ENCODE results near the gene KCNMA1.

KCNMA1 gene

DNA sequence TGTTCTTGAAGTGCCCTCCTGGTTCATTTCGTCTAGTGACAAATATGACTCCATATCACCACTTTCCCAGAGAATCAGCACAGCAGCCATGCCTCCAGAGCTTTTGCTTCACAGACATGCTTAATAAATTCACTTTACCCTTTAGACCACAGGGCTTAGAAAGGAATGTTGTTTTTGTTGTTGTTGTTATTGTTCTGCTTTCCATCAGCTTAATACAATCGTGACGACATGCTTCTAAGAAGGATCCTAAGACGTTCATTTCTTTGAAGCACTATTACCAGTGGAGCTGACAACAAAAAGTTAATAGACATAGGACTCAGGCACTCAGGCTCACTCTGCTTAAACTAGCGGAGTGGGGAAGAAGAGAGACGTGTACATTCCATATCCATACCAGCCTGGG is 418.6 kb downstream of the KCNMA1 start:
- DNase-seq (ENCODE audit: low read depth, low spot score): no peak

DNA sequence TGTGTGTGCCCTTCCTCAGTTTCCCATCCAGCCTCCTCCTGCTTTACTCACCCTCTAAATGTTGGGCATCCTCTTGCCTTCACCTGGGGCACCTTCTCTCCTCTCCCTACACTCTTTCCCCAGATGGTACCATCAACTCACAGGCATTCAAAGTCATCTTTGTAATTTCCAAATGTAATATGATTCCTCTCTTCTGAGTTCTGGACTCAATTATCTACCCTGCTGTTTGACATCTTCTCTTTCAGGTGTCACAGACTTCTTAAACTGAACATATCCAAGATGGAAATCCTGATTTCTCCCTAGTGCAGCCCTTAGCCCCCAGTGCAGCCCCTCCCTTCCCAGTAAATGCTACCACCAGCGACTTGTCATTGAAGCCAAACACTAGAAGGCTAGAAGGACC is 422.8 kb downstream of the KCNMA1 start:
- DNase-seq (ENCODE audit: low read depth, low spot score): no peak

DNA sequence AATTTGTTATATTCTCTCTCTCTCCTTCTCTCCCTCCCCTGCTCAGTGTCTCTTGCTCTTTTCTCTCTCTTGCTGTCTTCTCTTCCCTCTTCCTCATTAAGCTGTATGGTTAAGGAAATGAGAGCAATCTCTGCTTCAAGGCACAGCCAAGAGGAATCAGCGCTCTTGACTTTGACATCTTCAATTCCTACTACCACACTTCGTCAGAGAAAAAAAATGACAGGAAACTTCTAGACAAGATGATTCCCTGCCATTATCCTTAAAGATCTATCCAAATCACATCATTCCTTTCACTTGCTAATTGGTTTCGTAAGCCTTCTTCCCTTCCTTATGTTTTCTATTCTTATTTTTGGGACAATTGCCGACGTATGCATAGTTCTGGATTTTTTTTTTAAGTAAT is 425.0 kb downstream of the KCNMA1 start:
- DNase-seq (ENCODE audit: low read depth, low spot score): no peak

DNA sequence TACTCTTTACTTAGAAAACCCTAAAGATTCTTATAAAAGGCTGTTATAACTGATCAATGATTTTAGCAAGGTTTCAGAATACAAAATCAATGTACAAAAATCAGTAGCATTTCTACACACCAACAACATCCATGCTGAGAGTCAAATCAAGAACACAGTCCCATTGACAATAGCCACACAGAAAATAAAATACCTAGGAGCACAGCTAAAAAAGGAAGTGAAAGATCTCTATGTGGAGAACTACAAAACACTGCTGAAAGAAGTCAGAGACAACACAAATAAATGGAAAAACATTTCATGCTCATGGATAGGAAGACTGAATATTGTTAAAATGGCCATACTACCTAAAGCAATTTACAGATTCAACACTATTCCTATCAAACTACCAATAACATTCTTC is 427.0 kb downstream of the KCNMA1 start:
- no peak for DNase-seq (ENCODE audit: low read depth, low spot score)

DNA sequence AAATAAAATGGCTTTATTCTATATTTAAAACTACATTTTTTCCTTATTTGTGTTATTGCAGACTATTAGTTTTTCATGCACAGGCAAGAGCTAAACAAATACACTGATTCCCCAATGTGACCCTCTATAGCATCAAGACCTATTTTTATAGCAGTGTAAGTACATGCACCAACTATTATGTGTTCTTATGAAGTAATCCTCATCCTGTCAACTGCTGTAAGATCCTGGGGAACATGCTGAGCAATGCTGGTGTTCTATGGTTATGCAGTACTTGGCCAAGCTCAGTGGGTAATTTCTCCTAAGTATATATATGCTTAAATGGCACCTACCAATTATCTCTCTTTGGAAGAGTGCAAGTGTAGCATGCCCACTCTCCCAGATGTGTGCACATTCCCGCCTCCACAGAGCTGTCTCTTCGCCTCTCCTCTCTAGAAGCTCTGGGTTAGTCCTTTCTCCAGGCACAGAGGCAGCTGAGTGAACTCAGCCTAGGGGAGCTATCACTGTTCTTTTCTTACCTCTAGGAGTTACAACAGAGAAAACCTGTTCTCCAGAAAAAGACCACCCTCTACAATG is 428.8 kb downstream of the KCNMA1 start:
- no peak for DNase-seq (ENCODE audit: low read depth, low spot score)

DNA sequence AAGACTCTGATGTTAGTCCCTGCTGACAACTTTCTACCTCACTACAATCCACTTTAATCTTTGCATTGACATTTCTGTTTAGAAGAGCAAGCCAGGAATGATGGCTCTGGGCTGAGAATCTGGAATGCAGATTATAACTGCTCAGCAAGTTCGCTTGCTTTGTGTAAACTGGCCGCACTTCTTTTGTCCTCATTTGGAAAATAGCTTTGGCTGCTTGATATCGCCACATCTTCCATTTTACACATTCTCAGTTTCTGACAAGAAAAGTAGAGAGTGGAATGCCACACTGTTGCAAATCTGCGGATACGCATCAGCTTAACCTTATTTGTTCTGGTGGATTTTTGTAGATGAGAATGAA is 429.8 kb downstream of the KCNMA1 start:
- no peak for DNase-seq (ENCODE audit: low read depth, low spot score)

DNA sequence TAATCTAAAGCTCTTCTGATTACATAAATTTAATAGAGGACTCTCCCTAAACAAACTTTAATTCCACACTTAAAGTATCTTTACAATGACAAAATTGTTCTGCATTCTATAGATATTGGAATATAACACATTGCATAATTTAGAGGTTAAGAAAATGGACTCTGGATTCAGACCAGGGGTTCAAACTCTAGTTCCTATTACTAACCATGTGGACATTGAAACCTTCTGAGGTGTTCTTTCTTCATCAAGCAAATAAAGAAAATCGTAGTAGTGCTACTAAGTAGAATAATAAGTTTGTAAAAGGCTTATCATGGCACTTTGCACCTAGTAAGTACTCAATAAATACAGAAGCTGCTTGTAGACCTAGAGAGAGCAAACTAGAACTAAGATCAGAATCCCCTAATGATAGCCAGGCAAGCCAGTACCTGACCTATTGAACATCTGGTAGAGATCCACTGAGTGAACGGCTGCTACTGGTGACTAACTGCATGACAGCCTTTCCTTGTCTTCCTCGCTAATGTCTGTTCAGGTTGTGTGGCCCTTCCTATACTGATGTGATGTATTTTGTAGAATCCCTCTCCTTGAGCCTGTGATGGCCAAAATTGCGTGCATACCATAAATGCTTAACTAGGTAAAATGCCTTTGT is 430.3 kb downstream of the KCNMA1 start:
- DNase-seq (ENCODE audit: low read depth, low spot score): no peak

DNA sequence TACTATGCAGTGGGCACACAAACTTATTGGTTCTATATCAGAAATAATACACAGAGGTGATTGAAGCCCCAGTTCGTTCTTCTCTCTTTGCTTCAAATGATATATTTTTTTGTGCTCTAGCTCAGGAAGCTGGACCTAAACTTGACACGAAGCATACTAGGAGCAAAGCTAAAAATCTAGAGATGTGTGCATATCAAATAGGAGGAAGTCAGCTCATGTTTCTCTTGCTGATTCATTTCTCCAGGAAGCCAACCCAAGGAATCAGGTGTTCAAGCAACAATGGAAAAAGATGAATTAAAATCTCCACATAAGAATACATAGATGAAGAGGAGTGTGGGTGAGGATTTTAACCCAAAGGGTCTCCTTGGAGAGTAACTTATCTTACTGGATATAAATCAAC is 432.5 kb downstream of the KCNMA1 start:
- no peak for DNase-seq (ENCODE audit: low read depth, low spot score)

DNA sequence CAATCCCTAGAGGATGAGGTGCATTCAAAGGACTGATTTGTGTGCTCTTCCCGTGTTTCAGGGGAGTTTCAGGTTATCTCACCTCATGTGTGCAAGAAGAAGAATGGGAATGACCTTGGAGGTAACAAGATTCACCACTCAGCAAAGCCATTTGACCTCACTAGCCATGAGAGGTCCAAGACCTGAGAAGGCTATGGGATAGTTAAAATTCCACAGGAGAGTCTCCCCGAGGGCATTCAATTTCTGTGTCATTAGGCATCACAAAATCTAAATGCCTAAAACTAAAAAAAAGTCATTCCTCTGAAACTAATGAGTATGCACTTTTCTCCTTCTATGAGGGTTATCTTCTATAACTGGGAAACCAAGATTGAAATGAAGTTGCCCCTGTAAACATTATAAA is 433.4 kb downstream of the KCNMA1 start:
- DNase-seq (ENCODE audit: low read depth, low spot score): no peak

DNA sequence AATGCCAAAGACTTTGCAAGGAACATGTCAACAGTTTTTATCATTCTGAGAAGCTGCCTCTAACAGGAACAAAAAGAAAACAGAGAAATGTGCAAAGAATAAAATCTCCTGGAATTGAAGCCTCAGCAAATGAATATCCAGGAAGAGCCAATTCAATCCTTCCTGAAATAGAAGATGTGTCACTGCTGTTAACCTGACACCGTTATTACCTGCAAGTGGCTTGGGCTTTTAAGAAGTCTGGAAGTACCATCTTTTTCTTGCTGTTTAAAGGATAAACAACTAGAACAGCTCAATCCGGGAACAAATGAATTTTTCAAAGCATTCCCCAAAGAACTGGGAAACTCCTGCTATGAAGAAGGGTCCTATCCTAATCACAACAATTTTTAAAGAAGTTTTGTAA is 434.8 kb downstream of the KCNMA1 start:
- no peak for DNase-seq (ENCODE audit: low read depth, low spot score)

DNA sequence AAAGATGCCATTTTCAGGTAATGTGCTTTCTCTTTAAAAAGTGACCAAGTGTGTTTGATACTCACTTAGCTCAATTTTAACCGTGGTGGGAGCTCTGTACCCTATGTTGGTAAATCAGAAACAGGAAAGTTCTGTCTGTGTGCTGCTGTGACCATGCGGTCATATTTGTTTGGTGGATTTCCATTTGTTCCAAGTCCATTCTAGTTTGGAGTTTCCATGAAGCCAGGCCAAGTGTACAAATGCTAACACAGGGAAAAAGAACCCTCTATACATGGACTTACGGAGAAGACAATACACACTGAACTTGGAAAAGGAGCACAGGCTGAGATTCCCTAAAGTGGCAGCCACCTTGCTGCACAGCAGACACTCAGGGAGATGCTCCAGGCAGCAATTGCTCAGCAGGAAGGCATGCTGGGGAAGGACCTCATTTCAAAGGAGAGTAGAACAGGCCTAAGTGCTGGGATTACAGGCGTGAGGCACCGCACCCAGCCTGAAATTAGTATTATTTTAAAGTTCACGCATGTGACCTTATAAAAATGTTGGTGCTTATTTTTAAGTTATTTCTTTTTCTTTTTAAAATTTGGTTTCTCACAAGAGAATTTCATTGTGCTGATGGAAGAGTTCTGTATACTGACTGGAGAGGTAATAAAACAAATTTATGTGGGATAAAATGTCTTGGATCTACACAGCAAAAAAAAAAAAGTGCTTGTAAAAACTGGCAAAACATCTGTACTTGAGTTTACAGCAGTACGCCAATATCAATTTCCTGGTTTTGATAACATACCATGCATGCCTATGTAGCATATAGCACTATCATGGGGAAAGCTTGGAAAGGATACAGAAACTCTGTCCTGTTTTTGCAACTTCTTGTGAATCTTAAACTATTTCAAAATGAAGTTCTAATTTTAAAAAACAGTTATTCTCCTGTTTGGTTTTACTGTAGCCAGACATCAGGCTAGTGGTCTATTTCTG is 436.2 kb downstream of the KCNMA1 start:
- peak; percentile 27 for DNase-seq (ENCODE audit: low read depth, low spot score)

DNA sequence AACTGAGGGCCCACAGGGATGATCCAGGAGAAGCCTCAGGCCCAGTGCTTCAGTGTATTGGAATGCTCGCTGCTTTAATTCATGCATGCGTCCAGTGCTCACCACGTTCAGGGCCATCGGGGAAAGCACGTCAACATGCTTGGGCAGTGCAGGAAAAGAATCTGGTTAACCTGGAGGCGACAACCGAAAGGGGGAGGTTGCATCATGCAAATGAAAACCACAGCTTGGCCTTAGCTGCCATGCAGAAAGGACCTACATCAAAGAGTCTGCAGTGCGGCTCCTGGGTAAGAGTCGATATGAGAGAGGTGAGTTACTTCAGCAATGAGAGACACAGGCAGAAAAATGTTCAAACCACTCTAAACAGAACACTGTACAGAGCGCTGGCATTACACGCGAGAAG is 440.1 kb downstream of the KCNMA1 start:
- DNase-seq (ENCODE audit: low read depth, low spot score): peak; percentile 44

DNA sequence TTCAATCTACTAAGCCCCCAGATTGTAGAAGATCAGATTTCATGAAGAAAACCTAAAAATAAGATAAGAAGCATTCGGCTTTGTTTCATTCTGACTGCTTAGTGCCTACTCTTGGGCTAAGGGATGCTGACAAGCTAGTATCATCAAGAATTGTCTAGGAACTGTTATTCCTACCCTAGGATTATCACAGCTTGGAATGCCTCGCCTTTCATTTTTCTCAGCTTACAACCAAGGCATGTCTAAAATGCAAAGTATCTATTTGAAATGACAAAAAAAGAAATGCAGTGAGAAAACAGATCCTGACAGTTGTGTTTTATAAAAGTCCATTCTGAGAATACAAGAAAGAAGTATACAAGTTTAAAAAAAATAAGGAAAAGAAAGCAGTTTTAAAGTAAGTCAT is 441.0 kb downstream of the KCNMA1 start:
- no peak for DNase-seq (ENCODE audit: low read depth, low spot score)

DNA sequence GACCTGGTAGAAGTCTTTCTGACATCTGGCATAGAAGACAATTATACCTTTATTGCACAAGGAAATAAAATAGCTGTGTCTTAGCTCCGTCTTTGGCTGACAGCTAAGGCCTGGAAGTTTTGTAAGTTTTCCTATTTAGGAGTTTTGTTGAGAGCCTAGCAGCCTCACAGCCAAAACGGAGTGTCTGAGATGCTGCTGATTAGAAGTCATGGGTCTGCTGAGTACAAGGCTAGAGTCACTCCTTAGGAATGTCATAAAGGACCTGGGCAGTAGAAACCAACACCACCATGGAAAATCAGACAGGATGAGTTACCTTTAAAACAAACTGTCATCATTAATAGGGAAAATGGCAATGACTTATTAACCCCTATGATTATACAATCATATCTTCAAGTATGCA is 442.5 kb downstream of the KCNMA1 start:
- DNase-seq (ENCODE audit: low read depth, low spot score): peak; percentile 46

DNA sequence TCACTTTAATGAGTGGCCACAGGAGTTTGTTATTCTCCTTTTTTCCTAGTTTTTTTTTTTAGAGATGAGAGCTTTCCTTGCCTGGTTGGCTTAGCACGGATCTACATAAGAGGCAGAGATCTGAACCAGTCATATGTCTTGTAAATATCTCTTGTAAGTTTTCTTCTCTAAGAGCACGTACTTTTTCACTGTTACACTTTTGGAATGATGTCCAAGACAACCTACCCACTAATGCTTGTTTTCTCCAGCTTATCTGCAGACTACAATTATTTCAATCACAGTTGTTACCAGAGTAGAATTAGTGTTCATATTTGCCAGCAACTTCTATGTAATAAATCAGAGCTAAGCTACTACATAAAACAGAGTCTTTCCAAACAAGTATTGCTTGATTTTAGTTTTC is 444.6 kb downstream of the KCNMA1 start:
- DNase-seq (ENCODE audit: low read depth, low spot score): no peak

DNA sequence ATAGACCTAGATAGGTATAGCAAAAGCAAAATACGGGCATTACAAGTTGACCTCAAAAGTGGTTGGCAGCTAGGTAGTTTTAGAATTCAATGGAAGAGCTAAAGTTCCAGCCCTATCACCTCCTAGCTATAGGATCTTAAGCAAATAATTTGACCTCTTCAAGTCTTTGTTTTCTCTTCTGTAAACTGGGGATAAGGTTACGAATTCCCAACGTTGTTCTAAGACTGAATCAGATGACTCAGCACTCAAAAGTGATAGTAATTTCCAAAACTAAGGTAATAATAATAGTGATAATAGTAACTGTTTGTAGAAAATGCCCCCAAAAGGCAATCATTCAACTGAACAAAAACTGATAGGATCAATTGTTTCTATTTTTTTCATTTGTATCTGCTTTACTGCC is 445.2 kb downstream of the KCNMA1 start:
- no peak for DNase-seq (ENCODE audit: low read depth, low spot score)

DNA sequence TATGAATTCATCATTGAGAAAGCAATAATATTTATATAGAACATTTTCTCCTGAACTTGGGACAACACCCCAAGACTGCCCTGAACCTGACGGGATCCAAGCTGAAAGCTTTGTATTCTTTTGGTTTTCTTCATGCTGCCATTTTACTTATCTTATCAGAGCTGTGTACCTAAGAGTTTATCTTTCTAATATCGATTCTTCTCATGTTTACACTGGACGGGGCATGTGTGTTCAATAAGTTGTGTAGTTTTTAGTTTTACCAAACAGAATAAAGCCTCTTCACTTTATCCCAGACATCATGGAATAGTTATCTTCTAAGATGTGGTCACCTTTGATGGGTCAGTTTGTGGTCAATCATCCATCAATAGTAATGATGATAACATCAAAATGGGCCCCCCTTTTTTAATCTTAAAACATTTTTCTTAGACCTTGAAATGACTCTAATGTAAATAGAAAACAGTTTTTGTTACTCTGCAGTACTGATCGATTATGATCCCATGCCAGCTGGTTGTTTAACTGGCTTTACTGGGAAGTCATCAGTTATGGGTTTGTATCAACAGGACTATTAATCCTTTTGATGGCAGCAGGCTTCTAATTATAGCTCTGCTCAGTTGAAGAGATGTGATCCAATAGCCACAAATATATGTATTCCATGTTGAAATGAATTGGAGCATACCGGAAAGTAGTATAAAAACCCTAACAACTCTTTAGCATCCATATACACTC is 446.1 kb downstream of the KCNMA1 start:
- DNase-seq (ENCODE audit: low read depth, low spot score): no peak

DNA sequence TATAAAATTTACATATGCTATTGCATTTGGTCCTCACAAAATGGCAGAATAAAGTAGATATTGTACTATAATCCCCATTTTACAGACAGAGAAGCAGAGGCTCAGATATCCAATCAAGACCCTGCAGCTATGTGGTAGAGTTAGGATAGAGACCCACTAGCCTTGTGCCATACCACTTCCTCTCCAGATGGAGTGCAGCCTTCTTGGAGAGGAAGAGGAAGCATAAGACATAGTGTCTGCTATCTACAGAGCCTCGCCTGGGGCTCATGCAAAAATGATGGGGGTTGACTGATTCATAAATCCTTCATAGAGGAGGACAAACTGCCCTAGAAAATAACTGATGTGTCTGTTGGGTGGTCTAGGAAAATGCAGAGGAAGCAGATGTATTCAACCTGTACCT is 447.3 kb downstream of the KCNMA1 start:
- DNase-seq (ENCODE audit: low read depth, low spot score): no peak

DNA sequence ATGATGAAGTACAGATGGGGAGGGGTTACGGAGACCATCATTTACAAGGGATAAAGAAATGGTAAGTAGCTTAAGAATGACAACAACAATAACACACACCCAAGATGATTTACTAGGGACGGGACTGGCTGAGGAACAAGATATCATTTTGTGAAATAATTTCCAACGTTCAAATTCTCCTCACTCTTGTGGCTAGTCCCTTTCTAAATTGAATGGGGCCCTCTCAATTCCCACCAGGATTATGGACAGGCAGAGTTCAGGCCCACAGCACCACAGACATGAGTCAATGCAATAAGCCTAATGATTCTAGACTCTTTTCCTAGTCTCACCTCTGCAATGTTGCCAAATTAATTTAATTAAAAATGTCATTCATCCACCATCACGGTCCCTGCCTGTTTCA is 448.1 kb downstream of the KCNMA1 start:
- DNase-seq (ENCODE audit: low read depth, low spot score): no peak

DNA sequence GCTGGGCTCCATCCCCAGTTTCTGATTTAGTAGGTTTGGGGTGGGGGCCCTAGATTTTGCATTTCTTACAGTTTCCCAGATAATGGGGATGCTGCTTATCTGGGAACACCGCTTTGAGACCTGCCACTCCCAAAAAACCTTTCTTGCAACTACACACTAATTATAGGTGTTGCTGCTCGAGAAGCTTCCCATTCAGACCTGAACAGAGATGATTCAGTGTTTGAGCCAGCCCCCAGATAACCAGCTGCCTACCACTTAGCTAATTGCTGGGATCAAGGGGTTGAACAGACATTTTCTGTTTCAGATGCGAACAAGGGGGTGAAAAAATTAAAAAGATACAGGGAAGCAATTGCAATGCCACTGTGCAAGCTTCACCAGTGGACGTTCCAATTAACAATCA is 448.5 kb downstream of the KCNMA1 start:
- DNase-seq (ENCODE audit: low read depth, low spot score): no peak

DNA sequence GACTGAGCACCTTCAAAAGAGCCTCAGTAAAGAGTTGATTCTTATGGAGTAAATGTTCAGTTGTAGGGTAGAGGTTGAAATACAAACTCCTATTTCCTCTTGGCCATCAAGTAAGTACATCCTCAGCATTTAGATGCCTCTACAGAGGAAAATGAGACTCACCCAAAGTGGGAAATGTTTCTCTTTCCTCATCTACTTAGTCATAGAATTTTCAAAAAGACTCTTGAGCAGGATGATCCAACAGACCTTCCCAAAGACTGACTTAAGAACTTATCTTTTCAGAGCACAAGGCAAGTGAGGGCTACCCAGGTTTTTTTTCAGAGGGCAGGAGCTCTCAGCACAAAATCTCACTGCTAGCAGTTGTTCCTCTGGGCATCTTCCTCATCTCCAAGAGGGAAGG is 449.1 kb downstream of the KCNMA1 start:
- no peak for DNase-seq (ENCODE audit: low read depth, low spot score)

DNA sequence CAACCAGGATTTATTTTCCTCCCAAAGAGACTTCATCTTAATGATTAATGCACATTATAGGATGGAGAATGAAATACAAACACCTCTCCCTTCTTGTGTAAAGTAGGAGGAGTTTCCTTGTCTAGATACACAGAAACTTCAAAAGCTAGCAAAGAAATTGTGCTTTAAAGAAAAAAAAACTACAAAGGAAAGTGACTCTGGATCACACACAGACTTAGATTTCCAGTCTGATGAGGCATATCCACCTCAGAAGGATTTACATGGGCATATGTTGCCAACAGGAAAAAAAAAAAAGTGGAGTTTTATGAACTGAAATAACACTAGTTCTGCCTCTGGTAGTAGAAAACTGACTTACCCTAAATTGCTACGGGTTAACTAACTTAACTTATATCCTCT is 449.6 kb downstream of the KCNMA1 start:
- DNase-seq (ENCODE audit: low read depth, low spot score): no peak

Data from ELF-1 (cell line).